ENCODE measurements around the gene NRG3. TPM values are rescaled to one million over a fixed set of nuclear protein-coding genes. Genes with fewer than 3 reads are reported as not detected.

Gene NRG3
- total RNA-seq, 6 donors from 2014 or later, result 0.44 to 2.7 (median 1.5) TPM; not detected in 1

GRCh38 chr10:82683945-82684344, 809.0 kb downstream of the NRG3 start:
- H3K4me3 ChIP-seq, result no peak overlapping the region
- 81 to 85% methylated on average over 4 of the region's 4 CpGs for WGBS, 2 donors
- no peak for TF ChIP-seq POLR2AphosphoS5 (IDR thresholded peaks at IDR 0.05)
- TF ChIP-seq, protein P1, sequence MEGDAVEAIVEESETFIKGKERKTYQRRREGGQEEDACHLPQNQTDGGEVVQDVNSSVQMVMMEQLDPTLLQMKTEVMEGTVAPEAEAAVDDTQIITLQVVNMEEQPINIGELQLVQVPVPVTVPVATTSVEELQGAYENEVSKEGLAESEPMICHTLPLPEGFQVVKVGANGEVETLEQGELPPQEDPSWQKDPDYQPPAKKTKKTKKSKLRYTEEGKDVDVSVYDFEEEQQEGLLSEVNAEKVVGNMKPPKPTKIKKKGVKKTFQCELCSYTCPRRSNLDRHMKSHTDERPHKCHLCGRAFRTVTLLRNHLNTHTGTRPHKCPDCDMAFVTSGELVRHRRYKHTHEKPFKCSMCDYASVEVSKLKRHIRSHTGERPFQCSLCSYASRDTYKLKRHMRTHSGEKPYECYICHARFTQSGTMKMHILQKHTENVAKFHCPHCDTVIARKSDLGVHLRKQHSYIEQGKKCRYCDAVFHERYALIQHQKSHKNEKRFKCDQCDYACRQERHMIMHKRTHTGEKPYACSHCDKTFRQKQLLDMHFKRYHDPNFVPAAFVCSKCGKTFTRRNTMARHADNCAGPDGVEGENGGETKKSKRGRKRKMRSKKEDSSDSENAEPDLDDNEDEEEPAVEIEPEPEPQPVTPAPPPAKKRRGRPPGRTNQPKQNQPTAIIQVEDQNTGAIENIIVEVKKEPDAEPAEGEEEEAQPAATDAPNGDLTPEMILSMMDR (IDR thresholded peaks at IDR 0.05), result no peak
- no peak for TF ChIP-seq EP300 (IDR thresholded peaks at IDR 0.05)
- TF ChIP-seq POLR2A (IDR thresholded peaks at IDR 0.05), result no peak
- H3K9me3 ChIP-seq, result no peaks in the 10 kb centered on the region
- H3K27ac ChIP-seq, result no peak overlapping the region
- no peak for ATAC-seq (ENCODE audit: low FRiP score in 2 of 2)
- DNase-seq, result no peak
- no peaks in the 10 kb centered on the region for H3K27me3 ChIP-seq
- H3K36me3 ChIP-seq, result no peaks in the 10 kb centered on the region
- H3K4me1 ChIP-seq, result no peaks in the 10 kb centered on the region

DNA sequence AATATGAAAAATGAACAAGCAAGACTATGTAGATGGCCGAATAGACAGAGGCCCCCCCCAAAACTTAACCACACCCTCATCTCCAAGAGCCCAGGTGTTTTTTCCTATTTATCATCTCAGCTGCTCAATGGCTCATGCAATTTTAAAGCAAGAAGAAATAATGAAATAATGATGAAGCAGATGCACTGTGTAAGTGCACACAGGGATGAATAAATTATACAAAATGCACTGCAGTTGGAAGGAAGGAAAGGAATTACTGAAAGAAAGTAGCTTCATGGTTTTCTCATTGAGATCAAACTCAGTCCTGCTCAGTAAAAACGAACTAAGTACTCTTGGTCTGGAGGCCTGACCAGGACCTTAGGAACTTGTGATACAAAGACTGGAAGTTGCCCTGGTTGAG, 810.1 kb downstream of the NRG3 start:
- no peak overlapping the region for H3K27ac ChIP-seq
- TF ChIP-seq EP300 (IDR thresholded peaks at IDR 0.05), result no peak
- TF ChIP-seq POLR2AphosphoS5 (IDR thresholded peaks at IDR 0.05), result no peak
- TF ChIP-seq, protein P1 (IDR thresholded peaks at IDR 0.05), result no peak
- TF ChIP-seq POLR2A (IDR thresholded peaks at IDR 0.05), result no peak
- no peaks in the 10 kb centered on the region for H3K36me3 ChIP-seq
- no peak overlapping the region for H3K4me3 ChIP-seq
- no peaks in the 10 kb centered on the region for H3K4me1 ChIP-seq
- no peaks in the 10 kb centered on the region for H3K9me3 ChIP-seq
- DNase-seq, result no peak
- 78 to 85% methylated on average over 2 of the region's 2 CpGs for WGBS, 2 donors
- no peaks in the 10 kb centered on the region for H3K27me3 ChIP-seq
- ATAC-seq (ENCODE audit: low FRiP score in 2 of 2), result no peak

GRCh38 chr10:82691211-82691610, 816.2 kb downstream of the NRG3 start:
- TF ChIP-seq, protein P1 (IDR thresholded peaks at IDR 0.05), result no peak
- TF ChIP-seq EP300 (IDR thresholded peaks at IDR 0.05) (no peak), POLR2A (IDR thresholded peaks at IDR 0.05) (no peak), POLR2AphosphoS5 (IDR thresholded peaks at IDR 0.05) (no peak)
- no peak for ATAC-seq (ENCODE audit: low FRiP score in 2 of 2)

DNA sequence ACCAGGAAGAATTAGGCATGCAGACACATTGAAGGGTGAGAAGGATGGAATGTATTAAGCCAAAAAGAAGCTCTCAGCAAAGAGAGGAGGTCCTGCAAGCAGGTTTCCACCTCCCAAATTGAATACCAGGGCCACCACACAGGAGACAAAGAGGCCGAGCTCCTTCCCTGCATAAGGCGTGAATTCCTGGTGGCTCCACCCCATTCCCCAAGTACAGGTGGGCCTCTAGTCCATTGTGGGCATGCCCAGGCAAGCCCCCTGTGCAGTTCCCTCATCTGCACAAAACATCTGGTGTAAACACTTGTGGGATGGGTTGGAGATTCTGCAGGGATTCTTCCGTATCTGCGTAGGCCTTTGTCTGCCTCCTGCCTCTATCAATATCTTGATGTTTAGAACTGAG, 817.5 kb downstream of the NRG3 start:
- Histone ChIP-seq H3K4me3 (no peak overlapping the region), H3K9me3 (no peaks in the 10 kb centered on the region), H3K4me1 (no peaks in the 10 kb centered on the region), H3K27ac (no peak overlapping the region), H3K36me3 (no peaks in the 10 kb centered on the region), H3K27me3 (no peaks in the 10 kb centered on the region)
- TF ChIP-seq POLR2A (IDR thresholded peaks at IDR 0.05) (no peak), EP300 (IDR thresholded peaks at IDR 0.05) (no peak), POLR2AphosphoS5 (IDR thresholded peaks at IDR 0.05) (no peak)
- TF ChIP-seq, protein P1 (IDR thresholded peaks at IDR 0.05), result no peak
- DNase-seq (no peak), ATAC-seq (ENCODE audit: low FRiP score in 2 of 2) (no peak)
- 92% methylated on average over 4 of the region's 4 CpGs for WGBS, 2 donors

More at GRCh38 chr10:82691211-82691610, 816.2 kb downstream of the NRG3 start:
- Histone ChIP-seq H3K27me3 (no peaks in the 10 kb centered on the region), H3K4me1 (no peaks in the 10 kb centered on the region), H3K27ac (no peak overlapping the region), H3K36me3 (no peaks in the 10 kb centered on the region), H3K9me3 (no peaks in the 10 kb centered on the region), H3K4me3 (no peak overlapping the region)
- DNase-seq, result no peak
- 78 to 92% methylated on average over 2 of the region's 2 CpGs for WGBS, 2 donors

DNA sequence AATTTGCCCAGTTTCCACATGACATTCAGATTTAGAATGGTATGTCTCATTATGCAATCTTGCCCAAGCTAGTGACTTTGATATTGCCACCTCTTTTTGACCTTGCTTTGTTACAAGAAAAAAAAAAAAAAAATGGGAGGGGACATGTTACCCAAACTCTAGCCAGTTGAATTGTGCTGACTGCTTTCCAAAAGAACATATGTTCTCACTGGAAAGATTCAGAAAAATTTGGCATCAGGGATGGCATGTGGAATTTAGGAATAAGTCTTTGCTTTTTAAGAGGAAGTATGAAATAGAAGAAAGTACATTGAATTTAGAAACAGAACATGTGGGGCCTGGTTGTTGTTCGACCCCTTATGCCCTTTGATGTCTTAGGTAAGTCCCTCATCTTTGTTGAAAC, 846.8 kb downstream of the NRG3 start:
- ATAC-seq (ENCODE audit: low FRiP score in 2 of 2) (no peak), DNase-seq (no peak)
- no peak overlapping the region for H3K27ac ChIP-seq
- no peak overlapping the region for H3K4me3 ChIP-seq
- H3K4me1 ChIP-seq, result no peaks in the 10 kb centered on the region
- no peaks in the 10 kb centered on the region for H3K27me3 ChIP-seq
- no peaks in the 10 kb centered on the region for H3K9me3 ChIP-seq
- H3K36me3 ChIP-seq, result no peaks in the 10 kb centered on the region
- WGBS, 2 donors, result 66 to 86% methylated on average over 1 of the region's 1 CpG
- TF ChIP-seq EP300 (IDR thresholded peaks at IDR 0.05), result no peak
- TF ChIP-seq POLR2A (IDR thresholded peaks at IDR 0.05), result no peak
- TF ChIP-seq, protein P1 (IDR thresholded peaks at IDR 0.05), result no peak
- TF ChIP-seq POLR2AphosphoS5 (IDR thresholded peaks at IDR 0.05), result no peak

All from upper lobe of left lung (tissue), 6 donors.